ENCODE measurements around the gene PMEPA1. TPM values are rescaled to one million over a fixed set of nuclear protein-coding genes. Genes with fewer than 3 reads are reported as not detected.

Gene PMEPA1
- total RNA-seq, 1 donor: 1.9 TPM

GRCh38 chr20:57664924-57665588 is 44.8 kb downstream of the PMEPA1 start:
- DNase-seq (ENCODE audit: low read depth in 2 of 3, low spot score in 2 of 3): no peak

- DNase-seq (ENCODE audit: low read depth in 2 of 3, low spot score in 2 of 3): no peak
These were observed 45.3 kb downstream of the PMEPA1 start for GRCh38 chr20:57664476-57664875.

- no peak for DNase-seq (ENCODE audit: low read depth in 2 of 3, low spot score in 2 of 3)
These were observed 45.9 kb downstream of the PMEPA1 start for GRCh38 chr20:57663681-57664451.

DNA sequence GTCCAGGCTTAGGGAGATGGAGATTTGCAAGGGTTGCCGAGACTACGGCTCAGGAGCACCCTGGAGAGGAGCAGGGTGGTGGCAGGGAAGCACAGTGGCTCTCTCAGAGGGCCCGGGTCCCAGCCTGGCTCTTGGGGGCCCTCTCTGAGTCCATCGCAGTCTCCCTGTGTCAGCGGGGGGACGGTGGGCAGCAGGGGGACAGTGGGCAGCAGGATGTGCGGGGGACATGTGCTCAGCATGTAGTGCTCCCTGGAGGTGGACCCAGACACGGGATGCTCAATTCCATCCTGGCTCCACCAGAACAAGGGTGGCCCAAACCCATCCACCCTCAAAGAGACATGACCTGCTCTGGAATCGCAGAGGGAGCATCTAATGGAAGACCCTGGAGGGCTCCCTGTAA is 46.6 kb downstream of the PMEPA1 start:
- no peak for DNase-seq (ENCODE audit: low read depth in 2 of 3, low spot score in 2 of 3)

DNA sequence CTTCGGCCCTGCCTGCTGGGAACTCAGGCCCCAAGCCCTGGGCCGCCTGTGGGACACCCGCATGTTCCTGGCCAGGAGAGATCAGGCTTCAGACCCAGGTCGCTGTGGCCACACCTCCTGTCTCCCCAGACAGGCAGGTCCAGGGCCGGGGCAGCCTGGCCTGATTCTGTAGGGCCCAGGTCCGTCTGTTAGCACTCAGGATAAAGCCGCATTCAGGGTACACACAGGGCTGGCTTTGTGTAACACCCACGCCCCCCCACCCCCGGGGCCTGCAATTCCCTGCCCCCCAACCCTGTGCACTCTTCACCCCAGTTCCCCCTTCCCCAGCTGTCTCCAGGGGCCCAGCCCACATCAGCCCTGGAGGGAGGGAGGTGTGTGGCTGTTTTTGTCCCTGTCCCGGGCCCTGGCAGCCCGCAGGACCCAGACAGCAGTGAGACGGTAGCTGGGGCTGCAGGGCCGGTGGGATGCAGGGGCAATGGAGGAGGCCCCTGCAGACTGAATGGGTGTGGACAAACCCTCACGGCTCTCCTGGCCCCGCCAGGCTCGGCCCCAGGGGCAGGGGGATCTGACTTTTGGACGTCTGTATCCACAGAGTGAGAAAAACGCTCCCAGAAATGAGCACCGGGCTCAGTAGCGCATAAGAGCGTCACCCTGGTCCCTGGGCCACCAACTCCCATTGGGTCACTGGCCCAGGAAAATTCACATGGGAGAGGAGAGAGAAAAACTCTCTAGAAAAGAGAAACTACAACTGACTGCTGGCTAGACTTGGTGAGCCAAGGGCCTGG is 47.2 kb downstream of the PMEPA1 start:
- DNase-seq (ENCODE audit: low read depth in 2 of 3, low spot score in 2 of 3): no peak

GRCh38 chr20:57661746-57662455 is 47.9 kb downstream of the PMEPA1 start:
- DNase-seq (ENCODE audit: low read depth in 2 of 3, low spot score in 2 of 3): no peak

GRCh38 chr20:57660922-57661745 is 48.7 kb downstream of the PMEPA1 start:
- no peak for DNase-seq (ENCODE audit: low read depth in 2 of 3, low spot score in 2 of 3)

GRCh38 chr20:57660181-57660921 is 49.5 kb downstream of the PMEPA1 start:
- no peak for DNase-seq (ENCODE audit: low read depth in 2 of 3, low spot score in 2 of 3)

DNA sequence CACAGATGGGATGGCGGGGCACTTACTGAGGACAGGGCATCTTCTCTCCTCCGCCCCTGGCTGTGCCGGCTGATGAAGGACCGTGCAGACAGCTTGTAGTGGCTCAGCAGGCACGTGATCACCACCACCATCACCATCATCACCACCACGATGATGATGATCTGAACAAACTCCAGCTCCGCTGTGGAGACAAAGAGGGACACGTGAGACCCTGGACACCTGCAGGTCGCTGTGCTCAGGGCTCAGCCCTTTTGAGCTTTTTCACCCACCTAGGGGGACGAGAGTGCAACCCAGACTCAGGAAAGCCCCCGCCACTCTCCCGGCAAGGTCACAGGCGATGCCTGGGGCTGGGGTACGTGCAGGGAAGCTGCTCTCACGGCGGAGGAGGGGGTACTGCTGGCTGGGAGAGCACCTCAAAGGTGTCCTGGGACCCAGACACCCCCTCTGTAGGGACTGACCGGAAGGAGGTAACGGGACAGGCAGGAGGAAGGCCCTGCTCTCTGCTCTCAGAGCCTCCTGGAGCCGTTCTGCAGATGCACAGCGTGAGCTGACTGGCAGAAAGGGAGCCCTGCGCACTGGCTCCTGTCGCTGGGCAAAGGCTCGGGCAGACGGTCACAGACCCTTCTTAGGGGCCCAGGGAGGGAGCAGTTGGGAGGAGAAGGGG is 50.2 kb downstream of the PMEPA1 start:
- no peak for DNase-seq (ENCODE audit: low read depth in 2 of 3, low spot score in 2 of 3)

DNA sequence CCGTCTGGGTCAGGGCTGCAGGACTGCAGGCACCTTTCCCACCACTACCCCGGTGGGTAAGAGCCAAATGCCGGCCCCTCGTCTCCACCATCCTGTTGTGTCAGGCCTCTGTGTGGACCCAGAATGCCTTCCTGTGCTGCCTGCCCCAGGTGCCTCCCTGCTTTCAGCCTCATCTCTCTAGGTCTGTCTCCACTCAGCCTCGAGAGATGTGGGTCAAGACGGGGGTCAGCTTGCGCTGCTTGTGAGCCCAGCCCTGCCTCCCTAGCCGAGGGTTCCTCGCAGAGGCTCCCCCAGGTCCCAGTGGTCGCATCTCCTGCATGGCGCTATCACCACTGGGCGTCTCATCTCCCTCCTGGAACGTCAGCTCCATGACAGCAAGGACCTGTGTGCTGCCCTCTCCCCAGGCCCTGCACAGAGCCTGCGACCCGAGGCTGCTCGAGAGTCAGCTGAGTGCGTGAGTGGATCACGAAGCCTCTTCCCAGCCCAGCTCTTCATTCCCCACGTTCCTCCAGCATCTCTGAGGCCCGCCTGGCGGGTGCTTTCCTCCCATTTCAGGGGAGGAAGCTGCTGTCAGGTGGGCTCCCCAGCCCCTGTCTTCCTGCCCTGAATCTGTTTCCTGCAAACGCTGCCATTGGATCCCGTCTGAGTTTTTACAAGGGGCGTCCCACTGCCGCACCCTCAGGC is 50.8 kb downstream of the PMEPA1 start:
- DNase-seq (ENCODE audit: low read depth in 2 of 3, low spot score in 2 of 3): no peak

- no peak for DNase-seq (ENCODE audit: low read depth in 2 of 3, low spot score in 2 of 3)
These were observed 51.4 kb downstream of the PMEPA1 start for GRCh38 chr20:57658447-57658832.

DNA sequence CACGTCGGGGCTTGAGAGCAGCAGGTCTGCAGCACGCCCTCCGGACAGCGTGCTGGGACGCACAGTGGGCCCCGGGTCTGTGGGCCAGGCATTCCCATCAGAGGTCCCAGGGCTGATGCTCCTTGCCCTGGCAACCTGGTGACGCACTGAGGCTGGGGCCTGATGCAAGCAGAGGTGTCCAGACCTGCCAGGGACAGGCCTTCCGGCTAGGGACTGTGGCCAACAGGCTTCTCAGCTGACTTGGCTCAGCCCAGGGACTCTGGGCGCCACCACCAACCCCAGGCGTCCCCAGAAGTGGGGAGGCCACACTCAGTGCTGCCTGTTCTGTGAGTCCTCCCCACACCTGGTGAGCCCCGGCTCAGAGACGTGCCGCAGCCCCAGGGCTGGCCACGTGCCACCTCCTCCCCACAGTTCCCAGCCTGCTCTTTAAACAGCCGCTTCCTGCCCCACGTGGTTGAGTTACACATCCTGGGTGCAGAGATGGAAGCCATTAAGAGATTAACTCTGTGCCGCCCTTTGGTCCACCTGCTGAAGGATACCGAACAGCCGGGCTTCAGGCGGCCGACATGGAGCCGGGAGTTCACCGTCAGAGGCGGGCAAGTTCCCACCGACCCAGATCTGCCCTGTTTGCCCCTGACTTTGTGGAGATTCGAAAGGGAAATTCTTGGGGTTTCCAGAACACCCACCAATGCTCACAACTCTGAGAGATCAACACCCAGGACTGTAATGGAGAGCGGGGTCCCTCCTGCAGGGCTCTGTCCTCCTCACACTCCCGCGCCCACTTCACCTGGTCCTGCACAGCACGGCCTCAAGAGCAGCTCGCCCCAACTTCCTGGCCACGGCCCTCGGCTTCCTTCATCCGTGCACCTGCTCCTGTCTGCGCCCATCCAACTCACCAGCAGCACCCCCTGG is 52.0 kb downstream of the PMEPA1 start:
- no peak for DNase-seq (ENCODE audit: low read depth in 2 of 3, low spot score in 2 of 3)

- no peak for DNase-seq (ENCODE audit: low read depth in 2 of 3, low spot score in 2 of 3)
These were observed 52.8 kb downstream of the PMEPA1 start for GRCh38 chr20:57656821-57657534.

GRCh38 chr20:57656252-57656820 is 53.5 kb downstream of the PMEPA1 start:
- no peak for DNase-seq (ENCODE audit: low read depth in 2 of 3, low spot score in 2 of 3)

GRCh38 chr20:57655809-57656155 is 54.0 kb downstream of the PMEPA1 start:
- DNase-seq (ENCODE audit: low read depth in 2 of 3, low spot score in 2 of 3): no peak

Measured in hematopoietic multipotent progenitor cell (in vitro differentiated cells).